Gastrocnemius medialis (tissue), 4 donors: ENCODE data around the gene LAYN. TPM values are rescaled to one million over a fixed set of nuclear protein-coding genes. Genes with fewer than 3 reads are reported as not detected.

ENCODE experiments used
- ATAC-seq, 2 donors: fragments of 150-250 bp; one replicate each; pipeline ENCODE4 v1.9.1; 2016
- DNase-seq, 2 donors: peaks; one replicate each; pipeline ENCODE4 v3.0.0-alpha.2; 2019
- H3K27ac ChIP-seq, 4 donors: fragments of 200-600 bp; sonication (generic); 1 replicate in 1 of 4; 2 replicates in 3 of 4; pipeline ENCODE4 v1.5.1; 2016 to 2018; ENCODE audit warnings: mild to moderate bottlenecking in 2 of 4, moderate library complexity in 1 of 4
- H3K27me3 ChIP-seq, 3 donors: fragments of 200-600 bp; sonication (generic) in 2 of 3; 1 replicate in 1 of 3; 2 replicates in 2 of 3; pipeline versions ENCODE4 v1.5.1 to v1.6.0; 2016 to 2019; ENCODE audit warnings: mild to moderate bottlenecking in 1 of 3, moderate library complexity in 1 of 3
- H3K36me3 ChIP-seq, 2 donors: fragments of 200-600 bp; sonication (generic) in 1 of 2; one replicate each; pipeline ENCODE4 v1.5.1; 2017 to 2018
- H3K4me1 ChIP-seq, 2 donors: fragments of 200-600 bp; sonication (generic) in 1 of 2; one replicate each; pipeline ENCODE4 v1.5.1; 2016 to 2017; ENCODE audit warnings: mild to moderate bottlenecking in 2 of 2
- H3K4me3 ChIP-seq, 4 donors: fragments of 200-600 bp; sonication (generic) in 3 of 4; 1 replicate in 1 of 4; 2 replicates in 3 of 4; pipeline ENCODE4 v1.5.1; 2016 to 2019; ENCODE audit warnings: mild to moderate bottlenecking in 2 of 4
- H3K9me3 ChIP-seq, 3 donors: fragments of 200-600 bp; sonication (generic) in 2 of 3; 1 replicate in 1 of 3; 2 replicates in 2 of 3; pipeline ENCODE4 v1.5.1; 2016 to 2019
- CTCF ChIP-seq, 5 experiments: fragments of 450-650 bp in 3 of 5; fragments of 200-600 bp in 2 of 5; sonication (generic) in 2 of 5; IDR thresholded peaks in 4 of 5; conservative IDR thresholded peaks in 1 of 5; 1 replicate in 4 of 5; 2 replicates in 1 of 5; pipeline ENCODE4 v1.5.1; 2016 to 2019; ENCODE audit warnings: antibody characterized with exemption in 5 of 5, mild to moderate bottlenecking in 3 of 5, moderate library complexity in 3 of 5
- POLR2A ChIP-seq, 2 donors: fragments of 450-650 bp; IDR thresholded peaks; one replicate each; pipeline ENCODE4 v1.6.1; 2017; ENCODE audit warnings: antibody characterized with exemption in 2 of 2, mild to moderate bottlenecking in 2 of 2, moderate library complexity in 2 of 2
- in situ Hi-C, 4 donors: fragments of 200-750 bp; cut with MboI; loops; one replicate each; pipeline versions ENCODE4 v1.15.0 to v1.8.0; 2017; ENCODE audit warnings: low sequenced_read_pairs in 4 of 4
- intact Hi-C: fragments of 100-400 bp; cut with DNase I; formaldehyde crosslinking; loops from one replicate; pipeline ENCODE4 v1.15.1; 2023; ENCODE audit warnings: low total_unique reads
- total RNA-seq, 4 donors: library from RNA; depleted of rRNA; stranded (reverse); fragments of >200 nt; gene quantifications; one replicate each; pipeline versions ENCODE4 v1.1.0 to v1.2.3, GENCODE V29; 2016

Gene LAYN
- total RNA-seq, 4 donors from 2014 or later: 0.46 to 3.7 (median 0.72) TPM; not detected in 1

- in situ Hi-C loops: loop anchor here in 1 of 4 donors (10.0 kb wide), 1 partner anchor 267 kb away; no protein-coding TSS in a partner anchor
- ATAC-seq: no peak
Measured at GRCh38 chr11:111577821-111578220, 37.3 kb downstream of the LAYN start.

GRCh38 chr11:111581341-111581740, 40.8 kb downstream of the LAYN start:
- H3K27ac ChIP-seq: no peak overlapping the region
- no peak overlapping the region for H3K4me3 ChIP-seq
- no peaks in the 10 kb centered on the region for H3K9me3 ChIP-seq
- intact Hi-C loops (no loop called here), in situ Hi-C loops (no loop called here)
- no peak for TF ChIP-seq POLR2A (IDR thresholded peaks at IDR 0.05)
- TF ChIP-seq CTCF (IDR thresholded peaks at IDR 0.05 in 4 of 5, conservative IDR thresholded peaks at IDR 0.05 in 1 of 5): no peak
- DNase-seq: no peak
- H3K4me1 ChIP-seq: no peaks in the 10 kb centered on the region
- no peaks in the 10 kb centered on the region for H3K27me3 ChIP-seq
- ATAC-seq: no peak
- no peaks in the 10 kb centered on the region for H3K36me3 ChIP-seq

More at GRCh38 chr11:111577821-111578220, 37.3 kb downstream of the LAYN start:
- Histone ChIP-seq H3K27ac (no peak overlapping the region), H3K9me3 (no peaks in the 10 kb centered on the region), H3K4me3 (no peak overlapping the region), H3K27me3 (no peaks in the 10 kb centered on the region), H3K36me3 (no peaks in the 10 kb centered on the region), H3K4me1 (peaks cover 17 to 21% of the 10 kb centered on the region in 2 donors)
- DNase-seq: no peak
- intact Hi-C loops: no loop called here
- no peak for TF ChIP-seq CTCF (IDR thresholded peaks at IDR 0.05 in 4 of 5, conservative IDR thresholded peaks at IDR 0.05 in 1 of 5)
- no peak for TF ChIP-seq POLR2A (IDR thresholded peaks at IDR 0.05)

GRCh38 chr11:111582163-111582562, 41.6 kb downstream of the LAYN start:
- TF ChIP-seq CTCF (IDR thresholded peaks at IDR 0.05 in 4 of 5, conservative IDR thresholded peaks at IDR 0.05 in 1 of 5): no peak
- TF ChIP-seq POLR2A (IDR thresholded peaks at IDR 0.05): no peak
- DNase-seq (no peak), ATAC-seq (no peak)
- Histone ChIP-seq H3K27ac (no peak overlapping the region), H3K9me3 (no peaks in the 10 kb centered on the region), H3K4me1 (no peaks in the 10 kb centered on the region), H3K27me3 (no peaks in the 10 kb centered on the region), H3K4me3 (no peak overlapping the region), H3K36me3 (no peaks in the 10 kb centered on the region)
- in situ Hi-C loops (no loop called here), intact Hi-C loops (no loop called here)

- intact Hi-C loops (no loop called here), in situ Hi-C loops (no loop called here)
- Histone ChIP-seq H3K4me1 (no peaks in the 10 kb centered on the region), H3K36me3 (no peaks in the 10 kb centered on the region), H3K9me3 (no peaks in the 10 kb centered on the region), H3K27ac (no peak overlapping the region), H3K4me3 (no peak overlapping the region), H3K27me3 (no peaks in the 10 kb centered on the region)
- no peak for ATAC-seq
- no peak for DNase-seq
- TF ChIP-seq POLR2A (IDR thresholded peaks at IDR 0.05): no peak
- TF ChIP-seq CTCF (IDR thresholded peaks at IDR 0.05 in 4 of 5, conservative IDR thresholded peaks at IDR 0.05 in 1 of 5): no peak
Measured at GRCh38 chr11:111582881-111583280, 42.4 kb downstream of the LAYN start.

- in situ Hi-C loops: loop anchor here in 1 of 4 donors (5.0 kb wide), 1 partner anchor 257 kb away; no protein-coding TSS in a partner anchor
- Histone ChIP-seq H3K36me3 (no peaks in the 10 kb centered on the region), H3K27ac (no peak overlapping the region), H3K4me1 (no peaks in the 10 kb centered on the region), H3K9me3 (no peaks in the 10 kb centered on the region), H3K4me3 (no peak overlapping the region), H3K27me3 (no peaks in the 10 kb centered on the region)
- TF ChIP-seq CTCF (IDR thresholded peaks at IDR 0.05 in 4 of 5, conservative IDR thresholded peaks at IDR 0.05 in 1 of 5): no peak
- no peak for TF ChIP-seq POLR2A (IDR thresholded peaks at IDR 0.05)
- no peak for ATAC-seq
- no peak for DNase-seq
- intact Hi-C loops: no loop called here
Measured at GRCh38 chr11:111585371-111585770, 44.9 kb downstream of the LAYN start.
